ENCODE data around the gene FOXN1.

FOXN1 gene

DNA sequence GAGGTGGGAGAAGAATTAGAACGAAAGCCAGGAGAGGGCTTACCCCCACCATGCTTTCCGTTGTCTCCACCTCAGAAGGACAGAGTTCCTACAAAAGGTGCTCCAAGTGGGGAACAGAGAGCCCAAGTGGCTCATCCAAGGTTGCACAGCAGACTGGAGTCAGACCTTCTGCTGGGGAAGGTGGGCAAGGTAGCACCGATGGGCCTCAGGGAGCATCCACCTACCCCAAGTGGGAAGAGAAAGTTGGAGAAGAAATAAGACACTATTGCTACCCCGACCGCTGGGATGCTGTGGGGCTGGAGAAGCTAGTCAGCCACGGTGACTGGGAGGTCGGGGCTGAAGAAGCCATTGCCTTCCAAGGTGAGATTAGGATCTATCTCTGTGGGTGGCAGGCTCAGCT, 24.8 kb downstream of the FOXN1 start:
- WGBS (ENCODE audit: extremely low coverage, insufficient coverage, low lambda C conversion rate) = no CpG with 5 or more reads among the region's 7 CpGs
- H3K4me2 ChIP-seq (ENCODE audit: low read length) = no peak overlapping the region
- H3K36me3 ChIP-seq (ENCODE audit: control insufficient read depth, insufficient read depth, low read length) = no peaks in the 10 kb centered on the region
- H2BK120ac ChIP-seq (ENCODE audit: low read depth, low read length) = no peak overlapping the region
- no peak overlapping the region for H3K9ac ChIP-seq (ENCODE audit: low read length)
- no peak overlapping the region for H2AK5ac ChIP-seq (ENCODE audit: low read length)
- no peaks in the 10 kb centered on the region for H3K79me2 ChIP-seq (ENCODE audit: control insufficient read depth, insufficient read depth, low read length)
- H3K27me3 ChIP-seq (ENCODE audit: insufficient read depth, low read length, poor library complexity) = no peaks in the 10 kb centered on the region
- H3K4me1 ChIP-seq (ENCODE audit: control insufficient read depth, low read depth, low read length) = no peaks in the 10 kb centered on the region
- no peaks in the 10 kb centered on the region for H3K79me1 ChIP-seq (ENCODE audit: low read length)
- no peak overlapping the region for H3K18ac ChIP-seq (ENCODE audit: low read length)
- H2BK5ac ChIP-seq (ENCODE audit: low read length) = no peak overlapping the region
- no peak overlapping the region for H3K4me3 ChIP-seq (ENCODE audit: low read length)
- H4K8ac ChIP-seq (ENCODE audit: low read depth, low read length) = no peak overlapping the region
- H4K5ac ChIP-seq (ENCODE audit: low read length) = no peak overlapping the region
- no peak overlapping the region for H3K23ac ChIP-seq (ENCODE audit: low read length)
- H3K56ac ChIP-seq (ENCODE audit: low read length) = no peak overlapping the region
- H2BK15ac ChIP-seq (replicated peaks; ENCODE audit: low read depth) = no peak overlapping the region
- H3K27ac ChIP-seq (ENCODE audit: low read depth, low read length) = no peak overlapping the region
- H3K4ac ChIP-seq (ENCODE audit: low read depth, low read length) = no peak overlapping the region
- DNase-seq = no peak

DNA sequence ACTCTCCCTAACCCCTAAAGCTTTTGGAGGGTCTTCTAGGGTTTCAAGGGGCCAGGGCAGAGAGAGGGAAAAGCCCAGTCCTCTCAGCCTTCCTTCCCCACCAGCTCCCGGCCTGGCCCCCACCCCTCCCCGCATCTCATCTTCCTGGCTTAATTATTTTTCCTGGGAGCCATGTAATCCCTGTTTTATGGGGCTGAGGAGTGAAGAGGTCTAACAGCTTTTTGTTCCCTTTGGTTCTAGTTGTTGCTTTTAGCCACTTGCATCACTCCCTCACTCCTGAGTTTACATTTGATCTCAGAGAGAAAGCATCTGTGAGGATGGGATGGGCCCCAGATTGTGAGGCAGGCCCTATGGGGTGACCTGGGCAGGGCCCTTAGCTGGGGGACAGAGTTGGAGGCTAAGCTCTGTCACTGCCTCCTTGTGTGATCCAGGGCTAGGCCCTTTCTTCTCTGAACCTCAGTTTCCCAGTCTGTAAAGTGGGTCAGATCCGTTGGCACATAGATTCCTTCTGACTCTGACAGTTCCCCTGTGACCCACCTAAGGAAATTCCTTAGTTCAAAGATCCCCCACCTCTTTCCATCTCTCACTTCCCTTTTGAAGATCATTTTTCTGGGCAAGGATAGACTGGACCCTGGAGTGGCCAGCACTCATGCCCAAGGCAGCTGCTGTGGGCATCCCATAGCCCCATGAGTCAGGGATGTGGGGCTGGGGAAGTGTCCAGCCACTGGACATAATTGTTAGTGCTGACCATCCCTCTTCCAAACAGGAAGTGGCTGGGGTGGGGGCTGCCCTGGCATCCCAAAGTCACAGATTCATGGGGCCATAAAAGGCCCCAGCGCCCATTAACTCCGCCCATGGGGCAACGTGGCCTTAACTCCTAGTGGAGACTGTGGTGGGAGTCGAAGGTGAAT, 26.2 kb downstream of the FOXN1 start:
- Histone ChIP-seq H2BK15ac (replicated peaks; ENCODE audit: low read depth) (no peak overlapping the region), H3K4ac (ENCODE audit: low read depth, low read length) (no peak overlapping the region), H3K79me2 (ENCODE audit: control insufficient read depth, insufficient read depth, low read length) (no peaks in the 10 kb centered on the region), H3K18ac (ENCODE audit: low read length) (no peak overlapping the region), H3K36me3 (ENCODE audit: control insufficient read depth, insufficient read depth, low read length) (no peaks in the 10 kb centered on the region), H3K23ac (ENCODE audit: low read length) (no peak overlapping the region), H3K27me3 (ENCODE audit: insufficient read depth, low read length, poor library complexity) (no peaks in the 10 kb centered on the region), H3K4me2 (ENCODE audit: low read length) (no peak overlapping the region), H3K79me1 (ENCODE audit: low read length) (no peaks in the 10 kb centered on the region), H4K5ac (ENCODE audit: low read length) (no peak overlapping the region), H2BK5ac (ENCODE audit: low read length) (no peak overlapping the region), H2AK5ac (ENCODE audit: low read length) (no peak overlapping the region), H2BK120ac (ENCODE audit: low read depth, low read length) (no peak overlapping the region), H3K56ac (ENCODE audit: low read length) (no peak overlapping the region), H3K4me1 (ENCODE audit: control insufficient read depth, low read depth, low read length) (no peaks in the 10 kb centered on the region), H3K9ac (ENCODE audit: low read length) (no peak overlapping the region), H4K8ac (ENCODE audit: low read depth, low read length) (no peak overlapping the region), H3K27ac (ENCODE audit: low read depth, low read length) (no peak overlapping the region), H3K4me3 (ENCODE audit: low read length) (no peak overlapping the region)
- DNase-seq = no peak
- WGBS (ENCODE audit: extremely low coverage, insufficient coverage, low lambda C conversion rate) = no CpG with 5 or more reads among the region's 7 CpGs

DNA sequence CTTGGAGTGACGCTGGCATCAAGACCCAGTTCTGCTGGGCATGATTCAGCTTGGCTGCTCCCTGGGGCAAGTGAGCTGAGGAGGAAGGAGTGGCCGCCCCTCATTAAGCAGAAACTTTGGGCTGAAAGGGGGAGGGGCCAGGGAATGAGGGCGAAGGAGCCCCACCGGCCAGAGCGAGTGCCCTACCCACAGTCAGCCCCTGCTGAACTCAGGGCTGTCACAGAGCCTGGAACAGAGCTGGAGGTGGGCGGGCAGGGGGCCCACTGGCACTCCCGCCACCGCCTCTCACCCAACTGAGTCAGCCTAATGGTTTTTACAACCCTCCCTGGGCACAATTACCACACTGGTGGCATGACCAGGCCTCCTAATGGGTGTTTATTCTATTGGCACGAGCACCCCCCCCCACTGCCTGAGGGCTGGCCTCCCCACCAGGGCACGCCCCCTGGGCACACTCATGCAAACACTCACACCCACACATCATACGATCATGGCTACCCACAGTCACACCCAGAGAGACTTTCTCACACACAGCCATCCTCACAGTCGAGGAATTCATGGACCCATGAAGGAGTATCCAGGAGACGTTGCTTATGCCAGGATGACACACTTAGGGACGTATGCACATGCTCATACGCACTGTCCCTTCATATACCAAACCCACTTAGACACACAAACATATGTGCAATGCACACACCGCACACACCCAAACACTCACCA, 27.1 kb downstream of the FOXN1 start:
- H3K27ac ChIP-seq (ENCODE audit: low read depth, low read length) = no peak overlapping the region
- H3K79me1 ChIP-seq (ENCODE audit: low read length) = no peaks in the 10 kb centered on the region

DNA sequence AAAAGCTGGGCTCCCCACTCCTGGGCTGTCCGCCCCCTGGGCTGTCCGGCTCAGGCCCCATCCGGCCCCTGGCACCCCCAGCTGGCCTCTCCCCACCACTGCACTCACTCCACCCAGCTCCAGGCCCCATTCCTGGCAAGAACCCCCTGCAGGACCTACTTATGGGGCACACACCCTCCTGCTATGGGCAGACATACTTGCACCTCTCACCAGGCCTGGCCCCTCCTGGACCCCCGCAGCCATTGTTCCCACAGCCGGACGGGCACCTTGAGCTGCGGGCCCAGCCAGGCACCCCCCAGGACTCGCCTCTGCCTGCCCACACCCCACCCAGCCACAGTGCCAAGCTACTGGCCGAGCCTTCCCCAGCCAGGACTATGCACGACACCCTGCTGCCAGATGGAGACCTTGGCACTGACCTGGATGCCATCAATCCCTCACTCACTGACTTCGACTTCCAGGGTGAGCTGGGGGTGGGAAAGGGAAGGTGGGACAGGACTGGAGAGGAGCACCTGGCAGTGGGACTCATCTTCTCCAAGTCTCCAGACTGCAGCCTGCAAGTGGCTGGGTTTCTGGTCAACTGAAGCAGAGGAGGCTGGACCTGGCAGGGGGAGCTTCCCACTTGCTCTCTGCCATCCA, 28.7 kb downstream of the FOXN1 start:
- Histone ChIP-seq H3K4ac (ENCODE audit: low read depth, low read length) (no peak overlapping the region), H2AK5ac (ENCODE audit: low read length) (no peak overlapping the region), H3K4me1 (ENCODE audit: control insufficient read depth, low read depth, low read length) (no peaks in the 10 kb centered on the region), H3K18ac (ENCODE audit: low read length) (no peak overlapping the region), H3K4me3 (ENCODE audit: low read length) (no peak overlapping the region), H3K4me2 (ENCODE audit: low read length) (no peak overlapping the region), H3K9ac (ENCODE audit: low read length) (no peak overlapping the region), H3K36me3 (ENCODE audit: control insufficient read depth, insufficient read depth, low read length) (no peaks in the 10 kb centered on the region), H4K5ac (ENCODE audit: low read length) (no peak overlapping the region), H3K56ac (ENCODE audit: low read length) (no peak overlapping the region), H3K79me1 (ENCODE audit: low read length) (no peaks in the 10 kb centered on the region), H3K23ac (ENCODE audit: low read length) (no peak overlapping the region), H2BK5ac (ENCODE audit: low read length) (no peak overlapping the region), H2BK15ac (replicated peaks; ENCODE audit: low read depth) (no peak overlapping the region), H3K27me3 (ENCODE audit: insufficient read depth, low read length, poor library complexity) (no peaks in the 10 kb centered on the region), H4K8ac (ENCODE audit: low read depth, low read length) (no peak overlapping the region), H3K79me2 (ENCODE audit: control insufficient read depth, insufficient read depth, low read length) (no peaks in the 10 kb centered on the region), H2BK120ac (ENCODE audit: low read depth, low read length) (no peak overlapping the region), H3K27ac (ENCODE audit: low read depth, low read length) (no peak overlapping the region)
- WGBS (ENCODE audit: extremely low coverage, insufficient coverage, low lambda C conversion rate) = no CpG with 5 or more reads among the region's 11 CpGs
- DNase-seq = no peak

More for the DNA sequence above, 27.1 kb downstream of the FOXN1 start:
- H3K9ac ChIP-seq (ENCODE audit: low read length) = no peak overlapping the region
- no peak overlapping the region for H4K5ac ChIP-seq (ENCODE audit: low read length)
- no peaks in the 10 kb centered on the region for H3K4me1 ChIP-seq (ENCODE audit: control insufficient read depth, low read depth, low read length)
- no peak overlapping the region for H3K4me3 ChIP-seq (ENCODE audit: low read length)
- H4K8ac ChIP-seq (ENCODE audit: low read depth, low read length) = no peak overlapping the region
- H2BK120ac ChIP-seq (ENCODE audit: low read depth, low read length) = no peak overlapping the region
- H3K4me2 ChIP-seq (ENCODE audit: low read length) = no peak overlapping the region
- no peak overlapping the region for H3K56ac ChIP-seq (ENCODE audit: low read length)
- no peak overlapping the region for H3K4ac ChIP-seq (ENCODE audit: low read depth, low read length)
- H2BK15ac ChIP-seq (replicated peaks; ENCODE audit: low read depth) = no peak overlapping the region
- no peak for DNase-seq
- H3K36me3 ChIP-seq (ENCODE audit: control insufficient read depth, insufficient read depth, low read length) = no peaks in the 10 kb centered on the region
- no peaks in the 10 kb centered on the region for H3K27me3 ChIP-seq (ENCODE audit: insufficient read depth, low read length, poor library complexity)
- H2AK5ac ChIP-seq (ENCODE audit: low read length) = no peak overlapping the region
- no CpG with 5 or more reads among the region's 16 CpGs for WGBS (ENCODE audit: extremely low coverage, insufficient coverage, low lambda C conversion rate)
- no peak overlapping the region for H3K23ac ChIP-seq (ENCODE audit: low read length)
- H3K18ac ChIP-seq (ENCODE audit: low read length) = no peak overlapping the region
- no peaks in the 10 kb centered on the region for H3K79me2 ChIP-seq (ENCODE audit: control insufficient read depth, insufficient read depth, low read length)
- H2BK5ac ChIP-seq (ENCODE audit: low read length) = no peak overlapping the region

- Histone ChIP-seq H3K18ac (ENCODE audit: low read length) (no peak overlapping the region), H3K4me1 (ENCODE audit: control insufficient read depth, low read depth, low read length) (no peaks in the 10 kb centered on the region), H2AK5ac (ENCODE audit: low read length) (no peak overlapping the region), H2BK120ac (ENCODE audit: low read depth, low read length) (no peak overlapping the region), H3K36me3 (ENCODE audit: control insufficient read depth, insufficient read depth, low read length) (no peaks in the 10 kb centered on the region), H4K8ac (ENCODE audit: low read depth, low read length) (no peak overlapping the region), H3K4me3 (ENCODE audit: low read length) (no peak overlapping the region), H3K9ac (ENCODE audit: low read length) (no peak overlapping the region), H4K5ac (ENCODE audit: low read length) (no peak overlapping the region), H2BK15ac (replicated peaks; ENCODE audit: low read depth) (no peak overlapping the region), H3K79me2 (ENCODE audit: control insufficient read depth, insufficient read depth, low read length) (no peaks in the 10 kb centered on the region), H3K4me2 (ENCODE audit: low read length) (no peak overlapping the region), H2BK5ac (ENCODE audit: low read length) (no peak overlapping the region), H3K4ac (ENCODE audit: low read depth, low read length) (no peak overlapping the region), H3K23ac (ENCODE audit: low read length) (no peak overlapping the region), H3K27ac (ENCODE audit: low read depth, low read length) (no peak overlapping the region), H3K56ac (ENCODE audit: low read length) (no peak overlapping the region), H3K79me1 (ENCODE audit: low read length) (no peaks in the 10 kb centered on the region), H3K27me3 (ENCODE audit: insufficient read depth, low read length, poor library complexity) (no peaks in the 10 kb centered on the region)
- no peak for DNase-seq
- WGBS (ENCODE audit: extremely low coverage, insufficient coverage, low lambda C conversion rate) = no CpG with 5 or more reads among the region's 9 CpGs
Observed at GRCh38 chr17:28536532-28537218, 30.5 kb downstream of the FOXN1 start.
